PC-3 (cell line): ENCODE data around the gene TNFRSF18. TPM values are rescaled to one million over a fixed set of nuclear protein-coding genes. Genes with fewer than 3 reads are reported as not detected.

ENCODE experiments used
- ATAC-seq: fragments of 200-7000 bp; cut with Tn5 transposase; 2 replicates; pipeline ENCODE4 v1.9.1; 2020; ENCODE audit warnings: mild to moderate bottlenecking, moderate library complexity
- BruUV-seq: library from RNA; stranded (reverse); fragments of 400-500 nt; replicated peaks from 2 replicates; lab custom pipeline; 2021; lab: Mats Ljungman, UMichigan
- CTCF ChIA-PET: fragments of 300-600 bp; sonication (Branson Sonifier 250); formaldehyde crosslinking; loops from one replicate; lab custom pipeline; 2022; ENCODE audit warnings: antibody characterized with exemption; lab: Charles Lee
- POLR2A ChIA-PET: fragments of 300-600 bp; sonication (Branson Sonifier 250); formaldehyde crosslinking; loops from one replicate; lab custom pipeline; 2022; ENCODE audit warnings: antibody characterized with exemption; ENCODE audit not compliant: unreplicated experiment; lab: Charles Lee
- DNase-seq: peaks from one replicate; pipeline ENCODE4 v3.0.0-alpha.2; 2015
- H2AFZ ChIP-seq: fragments of 300-600 bp; sonication (generic); 2 replicates; pipeline ENCODE4 v1.6.0; 2016; ENCODE audit warnings: antibody characterized with exemption, low read length
- H3F3A ChIP-seq: fragments of 300-600 bp; sonication (generic); one replicate; pipeline ENCODE4 v1.6.0; 2017; ENCODE audit warnings: antibody characterized with exemption, low read length, control low read depth, mild to moderate bottlenecking; ENCODE audit not compliant: unreplicated experiment
- H3K27ac ChIP-seq: fragments of 300-600 bp; sonication (generic); 2 replicates; pipeline ENCODE4 v1.5.1; 2016; ENCODE audit warnings: mild to moderate bottlenecking, low read length
- H3K27me3 ChIP-seq: fragments of 300-600 bp; sonication (generic); 2 replicates; pipeline ENCODE4 v1.6.1; 2016; ENCODE audit warnings: low read length, mixed read lengths
- H3K36me3 ChIP-seq: fragments of 300-600 bp; sonication (generic); 2 replicates; pipeline ENCODE4 v1.6.1; 2016; ENCODE audit warnings: low read depth, mixed run types, low read length, mixed read lengths
- H3K4me1 ChIP-seq: fragments of 300-600 bp; sonication (generic); 2 replicates; pipeline ENCODE4 v1.5.1; 2016; ENCODE audit warnings: low read length; ENCODE audit not compliant: insufficient read depth
- H3K4me2 ChIP-seq: fragments of 300-600 bp; sonication (generic); 2 replicates; pipeline ENCODE4 v1.6.0; 2016; ENCODE audit warnings: low read length
- H3K4me3 ChIP-seq: fragments of 300-600 bp; sonication (generic); 2 replicates; pipeline ENCODE4 v1.5.1; 2016; ENCODE audit warnings: mild to moderate bottlenecking, low read length, mixed read lengths
- H3K79me2 ChIP-seq: fragments of 300-600 bp; sonication (generic); 2 replicates; pipeline ENCODE4 v1.6.1; 2017; ENCODE audit warnings: low read length, mixed read lengths
- H3K9ac ChIP-seq: fragments of 300-600 bp; sonication (generic); 2 replicates; pipeline ENCODE4 v1.6.0; 2016; ENCODE audit warnings: mild to moderate bottlenecking, low read length
- H3K9me2 ChIP-seq: fragments of 300-600 bp; sonication (generic); replicated peaks from 2 replicates; pipeline ENCODE4 v1.6.1; 2016; ENCODE audit warnings: mixed run types, low read length, mixed read lengths
- H3K9me3 ChIP-seq: fragments of 300-600 bp; sonication (generic); 2 replicates; pipeline ENCODE4 v1.6.1; 2016; ENCODE audit warnings: low read length, mixed read lengths
- H4K20me1 ChIP-seq: fragments of 300-600 bp; sonication (generic); 2 replicates; pipeline ENCODE4 v1.6.1; 2016; ENCODE audit warnings: low read length, mixed read lengths
- EZH2 ChIP-seq: fragments of 300-600 bp; sonication (generic); IDR thresholded peaks from one replicate; pipeline ENCODE4 v1.6.1; 2017; ENCODE audit warnings: antibody characterized with exemption, mild to moderate bottlenecking, low read length; ENCODE audit not compliant: unreplicated experiment
- EZH2phosphoT487 ChIP-seq: fragments of 300-600 bp; sonication (generic); IDR thresholded peaks from 2 replicates; pipeline ENCODE4 v1.6.1; 2018; ENCODE audit warnings: mild to moderate bottlenecking, antibody characterized with exemption, low read length, borderline replicate concordance
- intact Hi-C: fragments of 100-400 bp; cut with micrococcal nuclease; formaldehyde crosslinking; loops from 2 replicates; pipeline ENCODE4 v1.9.0; 2023
- total RNA-seq: library from RNA; depleted of rRNA; stranded (reverse); fragments of >200 nt; gene quantifications from 2 replicates; pipeline ENCODE4 v1.2.3, GENCODE V29; 2014
- TF ChIP-seq, protein P1 (sequence below): fragments of 300-600 bp; sonication (generic); conservative IDR thresholded peaks from 2 replicates; pipeline ENCODE4 v1.5.1; 2017; ENCODE audit warnings: antibody characterized with exemption, low read depth, mild to moderate bottlenecking, low read length

The TNFRSF18 gene
- total RNA-seq, 1 experiment from 2014 or later, result 87.2 TPM

GRCh38 chr1:1197551-1198422 is 8.6 kb downstream of the TNFRSF18 start:
- H3K27me3 ChIP-seq, result no peaks in the 10 kb centered on the region
- ATAC-seq (no peak), DNase-seq (no peak)
- no peak overlapping the region for H2AFZ ChIP-seq
- no peaks in the 10 kb centered on the region for H3K4me1 ChIP-seq
- H3K9me3 ChIP-seq, result no peaks in the 10 kb centered on the region
- H3K4me2 ChIP-seq, result no peak overlapping the region
- ChIA-PET POLR2A (no interaction called here), CTCF (no interaction called here)
- TF ChIP-seq EZH2 (no peak), EZH2phosphoT487 (no peak)
- TF ChIP-seq, protein P1, sequence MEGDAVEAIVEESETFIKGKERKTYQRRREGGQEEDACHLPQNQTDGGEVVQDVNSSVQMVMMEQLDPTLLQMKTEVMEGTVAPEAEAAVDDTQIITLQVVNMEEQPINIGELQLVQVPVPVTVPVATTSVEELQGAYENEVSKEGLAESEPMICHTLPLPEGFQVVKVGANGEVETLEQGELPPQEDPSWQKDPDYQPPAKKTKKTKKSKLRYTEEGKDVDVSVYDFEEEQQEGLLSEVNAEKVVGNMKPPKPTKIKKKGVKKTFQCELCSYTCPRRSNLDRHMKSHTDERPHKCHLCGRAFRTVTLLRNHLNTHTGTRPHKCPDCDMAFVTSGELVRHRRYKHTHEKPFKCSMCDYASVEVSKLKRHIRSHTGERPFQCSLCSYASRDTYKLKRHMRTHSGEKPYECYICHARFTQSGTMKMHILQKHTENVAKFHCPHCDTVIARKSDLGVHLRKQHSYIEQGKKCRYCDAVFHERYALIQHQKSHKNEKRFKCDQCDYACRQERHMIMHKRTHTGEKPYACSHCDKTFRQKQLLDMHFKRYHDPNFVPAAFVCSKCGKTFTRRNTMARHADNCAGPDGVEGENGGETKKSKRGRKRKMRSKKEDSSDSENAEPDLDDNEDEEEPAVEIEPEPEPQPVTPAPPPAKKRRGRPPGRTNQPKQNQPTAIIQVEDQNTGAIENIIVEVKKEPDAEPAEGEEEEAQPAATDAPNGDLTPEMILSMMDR, result no peak
- no peak overlapping the region for H3K27ac ChIP-seq
- H3K79me2 ChIP-seq, result no peaks in the 10 kb centered on the region
- intact Hi-C loops, result no loop called here
- H3K36me3 ChIP-seq, result no peaks in the 10 kb centered on the region
- H3K9me2 ChIP-seq, result no peaks in the 10 kb centered on the region
- no TSS peak for BruUV-seq
- no peak overlapping the region for H3K9ac ChIP-seq
- H3F3A ChIP-seq, result no peaks in the 10 kb centered on the region
- no peak overlapping the region for H3K4me3 ChIP-seq
- H4K20me1 ChIP-seq, result no peaks in the 10 kb centered on the region

GRCh38 chr1:1197188-1197500 is 9.2 kb downstream of the TNFRSF18 start:
- ChIA-PET CTCF (no interaction called here), POLR2A (no interaction called here)
- intact Hi-C loops, result no loop called here
- Histone ChIP-seq H3K4me2 (no peak overlapping the region), H3K27ac (no peak overlapping the region), H3K4me3 (no peak overlapping the region), H4K20me1 (no peaks in the 10 kb centered on the region), H3K4me1 (no peaks in the 10 kb centered on the region), H3K36me3 (0 out of 2 replicates have a peak, but pooled peaks cover 2% of the 10 kb centered on the region), H3K79me2 (no peaks in the 10 kb centered on the region), H2AFZ (no peak overlapping the region), H3K9ac (no peak overlapping the region), H3K27me3 (no peaks in the 10 kb centered on the region), H3K9me2 (no peaks in the 10 kb centered on the region), H3K9me3 (no peaks in the 10 kb centered on the region), H3F3A (no peaks in the 10 kb centered on the region)
- ATAC-seq, result no peak
- no TSS peak for BruUV-seq
- TF ChIP-seq, protein P1, result no peak
- TF ChIP-seq EZH2 (no peak), EZH2phosphoT487 (no peak)
- DNase-seq, result no peak
